Epithelial cell of prostate (primary cell): Measurements from ENCODE around the gene LYPLA2.
"Not testable (repeated sequence)": the region's sequence is repeated elsewhere in the genome, so short reads cannot be mapped to it uniquely, and the experiment has no call there.

Experiments used
- DNase-seq: peaks from one replicate; pipeline ENCODE4 v3.0.0-alpha.2; 2011; ENCODE audit warnings: low read depth, low spot score
- H3K27ac ChIP-seq: fragments of 450-650 bp; 2 replicates; pipeline ENCODE4 v1.5.1; 2017; ENCODE audit warnings: mild to moderate bottlenecking

The LYPLA2 gene

DNA sequence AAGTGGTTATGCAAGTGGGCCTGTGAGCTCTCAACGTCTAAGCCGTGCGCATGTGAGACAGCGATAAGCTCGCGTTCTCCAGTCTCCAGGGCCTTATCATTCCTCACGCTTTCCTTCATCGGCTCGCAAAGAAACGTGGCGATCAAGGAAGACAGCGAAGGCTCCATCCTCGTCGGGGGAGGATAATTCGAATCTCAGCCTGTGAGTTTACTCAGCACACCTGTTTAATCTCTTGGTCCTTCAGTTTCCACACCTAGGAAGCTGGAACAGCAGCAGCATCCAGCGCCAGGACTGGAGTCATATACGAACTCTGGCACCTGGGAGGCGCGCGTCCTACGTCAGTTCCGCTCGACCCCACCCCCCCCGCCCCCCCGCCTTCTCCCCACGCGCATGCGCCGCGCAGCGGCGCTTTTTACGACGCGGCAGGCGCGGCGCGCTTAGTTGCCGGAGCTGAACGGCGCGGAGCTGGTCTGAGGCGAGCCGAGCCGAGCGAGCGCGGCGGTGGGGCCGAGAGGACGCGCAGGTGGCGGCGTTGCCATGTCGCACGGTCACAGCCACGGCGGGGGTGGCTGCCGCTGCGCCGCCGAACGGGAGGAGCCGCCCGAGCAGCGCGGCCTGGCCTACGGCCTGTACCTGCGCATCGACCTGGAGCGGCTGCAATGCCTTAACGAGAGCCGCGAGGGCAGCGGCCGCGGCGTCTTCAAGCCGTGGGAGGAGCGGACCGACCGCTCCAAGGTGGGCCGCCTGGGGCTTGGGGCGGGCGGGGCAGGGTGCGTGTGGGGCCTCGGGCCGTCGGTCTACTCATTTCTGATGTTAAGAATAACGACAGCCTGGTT lies 12.7 kb upstream of the LYPLA2 start, which contains the start of gene PITHD1:
Gene PITHD1 (plus strand): TSS at position 440 of the 836 bp plus-strand sequence. CDS start 98 bp downstream, at position 538.
- peak within 1 kb of the TSS; percentile 73 for H3K27ac ChIP-seq
- peak; percentile 40 for DNase-seq

DNA sequence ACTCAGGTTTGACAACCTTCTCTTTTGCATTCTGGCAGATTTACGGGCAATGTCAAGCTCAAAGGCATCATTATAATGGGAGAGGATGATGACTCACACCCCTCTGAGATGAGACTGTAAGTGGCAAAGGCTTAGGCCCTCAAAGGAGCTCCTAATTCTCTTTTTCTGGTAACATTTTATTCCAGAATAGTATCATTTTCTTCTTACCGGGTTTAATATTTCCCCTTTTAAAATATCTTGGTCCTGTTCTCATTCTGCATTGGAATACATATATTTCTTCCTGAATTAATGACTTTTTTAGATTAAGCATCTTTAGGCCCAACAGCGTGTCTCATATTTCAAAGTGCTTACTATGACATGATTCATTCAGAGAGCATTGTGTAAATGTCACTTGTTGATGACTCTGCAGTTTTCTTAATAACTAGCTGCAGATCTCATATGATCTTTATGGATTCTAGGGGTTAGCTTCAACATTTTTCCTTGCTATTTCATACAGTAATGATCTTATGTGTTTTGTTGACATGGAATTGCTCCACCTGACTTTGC lies 11.0 kb upstream of the LYPLA2 start:
- H3K27ac ChIP-seq: peak overlapping the region; percentile 73
- DNase-seq: no peak

DNA sequence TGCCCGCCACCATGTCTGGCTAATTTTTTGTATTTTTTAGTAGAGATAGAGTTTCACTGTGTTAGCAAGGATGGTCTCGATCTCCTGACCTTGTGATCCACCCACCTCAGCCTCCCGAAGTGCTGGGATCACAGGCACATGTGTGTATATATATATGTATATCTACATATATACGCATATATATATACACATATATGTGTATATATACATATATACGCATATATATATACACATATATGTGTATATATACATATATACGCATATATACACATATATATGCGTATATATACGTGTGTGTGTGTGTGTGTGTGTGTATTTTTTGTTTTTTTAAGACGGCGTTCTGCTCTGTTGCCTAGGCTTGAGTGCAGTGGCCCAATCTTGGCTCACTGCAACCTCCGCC lies 7.8 kb upstream of the LYPLA2 start:
- DNase-seq, H3K27ac ChIP-seq: not testable (repeated sequence)

DNA sequence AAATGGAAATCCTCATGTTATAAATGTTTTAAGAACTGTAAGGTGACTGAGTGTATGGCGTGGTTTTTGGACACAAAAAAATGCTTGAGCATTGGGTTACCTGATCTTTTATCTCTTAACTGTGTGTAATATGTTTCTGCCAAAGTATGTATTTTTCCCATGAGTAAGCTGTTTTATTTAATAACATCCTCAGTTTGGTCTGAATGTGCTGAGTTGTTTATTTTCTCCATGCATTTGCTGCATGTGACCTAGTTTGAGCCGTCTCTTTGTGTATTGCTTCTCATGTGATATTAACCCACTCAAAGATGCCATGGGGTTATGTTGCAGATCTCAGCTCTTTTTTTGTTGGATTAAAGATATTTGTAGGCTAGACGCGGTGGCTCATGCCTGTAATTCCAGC lies 6.1 kb upstream of the LYPLA2 start:
- DNase-seq: no peak
- H3K27ac ChIP-seq: no peak overlapping the region

DNA sequence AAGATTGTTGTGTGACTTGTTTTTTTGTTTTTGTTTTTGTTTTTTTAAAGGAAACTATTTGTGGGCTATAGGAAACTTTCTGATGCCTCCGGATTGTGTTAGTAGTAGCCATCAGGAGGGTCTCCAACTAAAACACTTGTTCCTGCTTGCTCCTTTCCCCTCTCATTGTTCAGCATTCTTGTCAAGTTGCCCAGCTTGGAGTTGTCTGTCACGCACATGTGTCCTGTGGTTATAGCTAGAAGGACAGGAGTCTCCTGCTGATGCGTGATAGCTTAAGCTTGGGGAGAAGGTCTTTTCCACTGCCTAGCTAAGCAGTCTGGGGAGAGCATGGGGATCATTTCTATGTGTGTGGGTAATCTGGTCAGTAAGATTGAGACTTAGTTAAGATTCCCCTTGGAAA lies 3.2 kb upstream of the LYPLA2 start:
- DNase-seq: no peak

GRCh38 chr1:23788695-23789094 lies 2.2 kb upstream of the LYPLA2 start:
- peak overlapping the region; percentile 87 for H3K27ac ChIP-seq
- no peak for DNase-seq

More for the DNA sequence above, 3.2 kb upstream of the LYPLA2 start:
- H3K27ac ChIP-seq: no peak overlapping the region

DNA sequence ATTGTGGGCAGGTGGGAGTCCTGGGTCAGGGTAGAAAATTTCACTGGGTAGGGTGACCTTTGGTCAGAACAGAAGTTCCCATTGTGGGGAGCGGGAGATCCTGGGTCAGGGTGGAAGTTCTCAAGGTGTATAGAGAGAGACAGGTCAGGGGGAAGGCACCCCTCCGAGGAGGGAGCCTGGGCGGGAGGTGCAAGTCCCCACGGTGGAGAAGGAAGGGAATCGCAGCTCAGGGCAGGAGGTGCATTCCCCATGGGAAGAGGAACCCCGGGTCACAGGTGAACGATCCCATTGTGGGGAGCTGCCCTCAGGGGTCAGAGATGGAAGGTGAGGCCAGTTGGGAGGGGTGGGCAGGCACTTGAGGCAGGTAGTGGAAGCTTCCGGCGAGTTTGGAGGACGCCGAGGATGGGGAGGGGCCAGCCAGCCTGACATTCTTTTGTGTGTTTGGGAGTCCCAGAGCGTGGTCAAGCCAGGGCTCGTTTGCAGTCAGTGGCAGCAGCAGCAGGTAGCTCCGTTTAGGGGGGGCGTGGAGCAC lies 637 bp downstream of the LYPLA2 start:
- H3K27ac ChIP-seq: peak overlapping the region; percentile 87
- no peak for DNase-seq

- H3K27ac ChIP-seq: peak overlapping the region; percentile 87
- no peak for DNase-seq
Measured at GRCh38 chr1:23792151-23792945, 1.4 kb downstream of the LYPLA2 start.

DNA sequence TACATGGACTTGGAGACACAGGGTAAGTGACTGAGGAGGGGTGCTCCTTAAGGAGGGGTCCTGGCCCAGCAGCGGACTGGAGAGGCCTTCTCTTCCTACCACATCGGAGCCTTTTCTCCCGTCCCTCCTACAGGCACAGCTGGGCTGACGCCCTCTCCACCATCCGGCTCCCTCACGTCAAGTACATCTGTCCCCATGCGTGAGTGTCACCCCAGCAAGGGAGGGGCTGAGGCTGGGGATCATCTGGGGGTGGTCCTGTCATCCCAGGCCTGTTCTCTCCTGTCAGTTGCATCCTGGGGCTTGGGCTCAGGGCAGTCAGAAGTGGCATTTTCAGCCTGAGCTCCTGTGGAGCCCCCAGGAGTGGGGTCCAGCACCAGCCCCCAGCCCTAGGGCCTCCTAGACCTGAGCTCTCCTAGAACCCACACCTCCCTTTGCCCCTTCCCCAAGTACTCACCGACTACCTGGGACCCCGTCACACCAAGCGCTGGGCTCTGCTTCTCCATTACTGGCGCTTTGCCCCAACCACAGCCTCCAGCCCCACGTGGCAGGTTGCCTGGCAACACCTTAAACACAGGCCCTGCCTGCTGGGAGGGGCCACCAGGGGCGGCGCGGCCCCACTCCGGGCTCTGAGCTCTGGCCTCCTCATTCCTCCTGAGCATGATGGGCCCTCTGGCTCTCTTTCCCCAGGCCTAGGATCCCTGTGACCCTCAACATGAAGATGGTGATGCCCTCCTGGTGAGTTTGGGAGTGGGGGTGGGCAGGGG lies 2.3 kb downstream of the LYPLA2 start:
- DNase-seq: no peak
- H3K27ac ChIP-seq: no peak overlapping the region

GRCh38 chr1:23793861-23794731 lies 3.2 kb downstream of the LYPLA2 start:
- no peak overlapping the region for H3K27ac ChIP-seq
- no peak for DNase-seq

DNA sequence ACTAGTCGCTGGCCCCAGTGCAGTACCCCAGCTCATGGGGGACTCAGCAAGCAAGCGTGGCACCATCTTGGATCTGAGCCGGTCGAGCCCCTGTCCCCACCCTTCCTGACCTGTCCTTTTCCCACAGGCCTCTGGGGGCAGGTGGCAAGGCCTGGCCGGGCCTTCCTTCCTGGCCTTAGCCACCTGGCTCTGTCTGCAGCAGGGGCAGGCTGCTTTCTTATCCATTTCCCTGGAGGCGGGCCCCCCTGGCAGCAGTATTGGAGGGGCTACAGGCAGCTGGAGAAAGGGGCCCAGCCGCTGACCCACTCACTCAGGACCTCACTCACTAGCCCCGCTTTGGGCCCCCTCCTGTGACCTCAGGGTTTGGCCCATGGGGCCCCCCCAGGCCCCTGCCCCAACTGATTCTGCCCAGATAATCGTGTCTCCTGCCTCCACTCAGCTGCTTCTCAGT lies 3.8 kb downstream of the LYPLA2 start:
- DNase-seq: not testable (repeated sequence)
- H3K27ac ChIP-seq: peak overlapping the region; percentile 19

DNA sequence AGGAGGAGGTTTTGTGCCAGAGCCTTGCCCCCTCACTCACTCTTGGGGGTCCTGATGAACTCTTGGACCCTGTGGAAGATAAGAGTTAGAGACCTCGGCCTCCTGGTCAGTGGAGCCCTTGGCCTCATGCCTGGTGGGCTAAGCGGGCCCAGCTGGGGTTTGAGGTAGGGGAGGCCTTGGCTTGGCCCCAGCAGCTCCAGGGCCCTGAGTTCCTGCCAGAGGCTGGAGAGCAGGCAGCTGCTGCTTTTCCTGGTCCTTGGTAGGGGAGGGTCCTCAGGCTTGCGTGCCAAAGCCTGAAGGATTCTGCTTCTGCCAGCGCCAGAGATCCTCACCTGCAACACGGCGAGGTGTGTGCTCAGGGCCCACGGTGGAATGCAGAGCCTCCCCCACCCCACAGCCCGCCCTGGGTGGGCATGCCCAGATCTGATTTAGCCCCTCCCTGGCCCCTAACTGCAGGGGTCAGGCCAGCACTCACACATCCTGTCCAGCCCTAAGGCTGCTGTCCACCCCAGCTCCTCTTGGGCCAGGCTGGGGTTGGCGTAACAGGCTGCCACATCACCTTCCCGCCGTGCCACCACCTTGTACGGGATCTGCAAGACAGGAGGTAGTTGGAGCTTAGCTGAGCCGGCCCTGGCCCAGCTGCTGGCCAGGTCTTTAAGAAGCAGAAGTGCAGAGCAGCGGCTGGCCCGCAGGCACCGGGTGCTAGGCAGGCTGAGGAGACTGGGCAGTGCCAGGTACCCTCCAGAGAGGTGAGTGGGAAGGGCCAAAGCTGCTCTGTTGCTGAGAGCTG lies 4.9 kb downstream of the LYPLA2 start:
- peak overlapping the region; percentile 19 for H3K27ac ChIP-seq
- DNase-seq: no peak

- no peak for DNase-seq
- H3K27ac ChIP-seq: peak overlapping the region; percentile 19
Measured at GRCh38 chr1:23796466-23797271, 5.7 kb downstream of the LYPLA2 start.

DNA sequence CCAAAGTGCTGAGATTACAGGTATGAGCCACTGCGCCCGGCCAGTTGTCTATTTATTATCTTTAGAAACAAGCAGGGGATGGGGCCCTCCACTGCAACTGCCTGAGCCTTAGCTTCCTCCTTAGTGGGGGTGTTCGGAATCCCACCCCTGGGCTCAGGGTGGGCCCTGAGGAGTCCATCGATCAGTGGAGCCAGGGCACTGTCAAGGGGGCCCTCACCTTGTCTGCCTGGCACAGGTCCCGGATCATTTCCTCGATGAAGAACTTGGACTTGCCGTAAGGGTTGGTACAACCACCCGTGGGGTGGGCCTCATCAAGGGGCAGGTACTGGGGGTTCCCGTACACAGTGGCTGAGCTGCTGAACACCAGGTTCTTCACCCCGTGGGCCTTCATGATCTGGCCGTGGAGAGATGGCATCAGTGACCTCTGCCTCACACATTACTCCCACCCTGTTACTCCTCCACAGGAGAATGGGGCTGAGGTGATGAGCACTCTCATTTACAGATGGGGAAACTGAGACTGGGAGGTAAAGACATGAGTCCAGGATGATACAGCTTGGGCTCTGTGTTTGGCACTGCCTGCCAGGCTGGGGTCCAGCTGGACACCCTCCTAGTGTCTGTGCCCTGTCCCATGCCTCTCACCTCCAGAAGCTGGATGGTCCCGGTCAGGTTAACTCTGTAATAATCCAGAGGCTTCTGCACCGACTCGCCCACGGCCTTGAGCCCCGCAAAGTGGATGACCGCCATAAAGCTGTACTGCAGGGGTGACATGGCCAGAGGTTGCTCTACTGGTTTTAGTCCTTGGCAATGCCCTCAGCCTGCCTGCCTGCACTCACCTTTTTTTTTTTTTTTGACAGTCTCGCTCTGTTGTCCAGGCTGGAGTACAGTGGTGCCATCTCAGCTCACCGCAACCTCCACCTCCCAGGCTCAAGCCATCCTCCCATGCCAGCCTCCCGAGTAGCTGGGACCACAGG lies 6.8 kb downstream of the LYPLA2 start:
- DNase-seq: no peak
- H3K27ac ChIP-seq: peak overlapping the region; percentile 99

GRCh38 chr1:23798662-23799142 lies 7.8 kb downstream of the LYPLA2 start:
- DNase-seq: no peak
- peak overlapping the region; percentile 99 for H3K27ac ChIP-seq

GRCh38 chr1:23799255-23799569 lies 8.3 kb downstream of the LYPLA2 start:
- peak overlapping the region; percentile 99 for H3K27ac ChIP-seq
- DNase-seq: no peak
